NCI-H2107 treated with DMSO at 0.1 percent for 48 hours (cell line): ENCODE measurements around the gene ECM2.

Source experiments
- DNase-seq: peaks from one replicate; lab custom pipeline; 2025; ENCODE audit not compliant: unreplicated experiment; lab: John Stamatoyannopoulos, UW

Gene ECM2

DNA sequence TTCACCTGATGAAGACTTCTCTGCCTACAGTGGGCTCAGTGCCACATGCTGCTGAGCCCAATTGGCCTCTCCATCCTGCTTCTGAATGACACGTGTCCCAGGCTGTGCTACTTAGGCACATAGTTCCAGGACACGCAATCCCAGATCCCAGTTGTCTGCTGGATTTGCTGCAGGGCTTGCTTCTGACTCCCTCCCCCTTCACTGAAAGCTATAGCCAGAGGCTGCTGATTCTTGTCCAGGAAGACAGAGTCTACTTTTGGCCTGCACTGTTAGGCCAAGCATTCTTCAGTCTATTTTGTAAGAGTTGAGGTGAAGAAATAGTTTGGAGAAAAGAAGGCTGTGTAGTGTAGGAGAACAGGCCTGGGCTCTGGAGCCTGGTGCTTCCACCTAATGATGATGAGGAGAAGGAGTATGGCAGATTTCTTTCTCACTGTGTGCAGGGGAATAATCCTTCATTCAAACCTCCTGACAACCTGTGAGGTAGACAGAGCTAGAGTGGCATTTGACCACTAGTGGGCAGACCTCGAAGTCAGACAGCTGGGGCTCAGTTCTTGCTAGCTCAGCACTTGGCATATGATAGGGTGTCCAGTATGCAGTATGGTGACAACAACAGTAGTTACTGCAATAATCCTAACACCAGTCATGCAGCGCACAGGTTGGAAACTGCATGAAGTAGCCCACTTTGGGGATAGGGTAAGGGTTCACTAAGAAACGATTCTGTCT, 34.0 kb downstream of the ECM2 start:
- DNase-seq, result peak; percentile 34

- DNase-seq, result no peak
These were observed 35.1 kb downstream of the ECM2 start for GRCh38 chr9:92500725-92501124.

DNA sequence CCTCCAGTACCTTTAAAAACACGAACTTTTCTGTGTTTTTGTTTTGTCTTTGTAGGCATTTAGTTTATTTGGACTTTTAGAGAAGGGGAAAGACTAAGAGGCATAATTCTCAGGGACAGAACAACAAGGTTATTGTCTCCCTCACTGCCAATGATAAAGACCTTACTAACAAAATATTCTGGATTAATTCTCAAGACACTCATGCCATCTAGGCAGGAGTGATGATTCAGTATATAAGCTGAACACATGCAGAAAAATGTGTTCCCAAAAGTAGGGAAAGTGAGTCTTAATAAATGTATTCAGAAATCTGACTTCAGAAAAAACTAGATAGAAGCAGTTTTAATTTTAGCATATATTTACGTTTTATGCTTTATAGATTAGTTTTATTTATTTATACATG, 36.1 kb downstream of the ECM2 start:
- no peak for DNase-seq

- DNase-seq, result no peak
These were observed 39.2 kb downstream of the ECM2 start for GRCh38 chr9:92496396-92497176.

GRCh38 chr9:92494856-92495255, 40.9 kb downstream of the ECM2 start:
- DNase-seq, result no peak

GRCh38 chr9:92493749-92494387, 41.9 kb downstream of the ECM2 start:
- DNase-seq, result no peak

- no peak for DNase-seq
These were observed 42.9 kb downstream of the ECM2 start for GRCh38 chr9:92492781-92493401.

DNA sequence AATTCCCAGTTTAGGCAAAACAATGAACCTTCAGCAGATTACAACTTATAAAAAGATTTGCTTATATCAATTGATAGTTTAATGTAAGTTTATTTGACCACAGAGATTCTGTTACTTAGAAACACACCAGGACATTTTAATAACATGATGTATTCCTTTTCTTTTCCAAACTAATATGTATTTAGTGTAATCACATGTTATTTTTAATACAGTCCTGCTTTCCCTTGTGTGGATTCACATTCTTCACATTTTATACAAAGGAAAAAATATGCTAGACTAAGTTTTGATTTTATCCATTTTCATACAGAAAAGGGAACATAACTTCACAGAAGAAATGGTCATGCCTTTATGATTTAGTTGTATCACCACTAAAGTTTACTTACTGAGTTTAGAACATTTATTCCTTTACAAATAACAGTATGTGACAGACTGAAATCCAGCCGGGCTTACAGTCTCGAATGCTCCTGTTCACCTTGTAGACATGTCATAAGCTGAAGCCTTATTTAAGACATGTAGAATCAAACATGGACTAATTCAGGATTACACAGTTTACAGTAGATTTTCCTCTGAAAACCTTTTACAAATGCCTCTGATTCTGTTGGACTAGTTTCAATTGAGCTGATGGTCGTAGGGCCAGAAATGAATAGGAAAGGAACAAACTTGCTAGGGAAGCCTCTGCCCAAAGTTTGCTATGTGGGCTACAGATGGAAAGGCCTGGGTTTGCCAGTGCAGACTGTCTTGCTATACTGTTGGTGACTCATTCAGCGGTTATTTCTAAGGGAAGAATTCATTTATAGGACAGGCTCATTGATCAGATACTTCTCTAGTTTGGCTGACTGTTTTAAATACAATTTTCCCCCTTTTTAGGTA, 46.9 kb downstream of the ECM2 start:
- DNase-seq, result no peak

DNA sequence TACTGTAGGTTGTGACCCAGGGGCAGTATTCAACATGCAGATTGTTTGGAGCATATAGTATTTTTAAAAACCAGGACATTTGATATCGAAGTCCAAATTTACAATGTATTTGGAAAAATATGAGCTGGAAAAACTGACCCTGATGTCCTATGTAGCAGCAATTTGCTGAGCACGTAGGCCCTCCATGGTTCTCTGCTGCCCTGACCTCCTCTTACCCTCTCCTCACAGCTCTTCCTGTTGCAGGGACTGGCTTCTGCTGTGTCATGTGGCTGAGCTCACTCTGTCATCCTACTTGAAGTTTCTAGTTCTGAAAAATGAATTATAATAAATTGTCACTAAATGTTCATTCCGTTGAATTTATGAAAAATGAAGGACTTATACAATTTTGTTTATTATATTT, 49.4 kb downstream of the ECM2 start:
- no peak for DNase-seq

DNA sequence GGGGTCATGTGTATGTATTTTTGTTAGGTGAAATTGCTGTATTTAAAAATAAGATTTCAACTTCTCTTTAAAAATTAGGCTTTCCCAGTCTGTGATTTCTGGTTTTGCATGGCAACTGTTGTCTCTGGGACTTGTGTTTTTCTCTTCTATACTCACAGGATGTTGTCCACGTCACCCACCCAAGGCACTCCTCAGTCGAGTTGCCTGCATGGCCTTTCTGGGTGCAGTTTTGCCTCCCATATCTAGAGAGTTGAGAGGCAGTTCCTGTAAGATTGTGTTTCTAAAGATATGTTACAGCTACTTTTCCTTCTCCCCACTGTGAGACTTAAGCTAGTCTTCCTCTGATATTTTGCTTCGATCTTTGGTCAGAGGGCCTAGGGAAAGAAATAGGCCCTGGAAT, 51.2 kb downstream of the ECM2 start:
- no peak for DNase-seq

- no peak for DNase-seq
These were observed 51.9 kb downstream of the ECM2 start for GRCh38 chr9:92483627-92484545.

DNA sequence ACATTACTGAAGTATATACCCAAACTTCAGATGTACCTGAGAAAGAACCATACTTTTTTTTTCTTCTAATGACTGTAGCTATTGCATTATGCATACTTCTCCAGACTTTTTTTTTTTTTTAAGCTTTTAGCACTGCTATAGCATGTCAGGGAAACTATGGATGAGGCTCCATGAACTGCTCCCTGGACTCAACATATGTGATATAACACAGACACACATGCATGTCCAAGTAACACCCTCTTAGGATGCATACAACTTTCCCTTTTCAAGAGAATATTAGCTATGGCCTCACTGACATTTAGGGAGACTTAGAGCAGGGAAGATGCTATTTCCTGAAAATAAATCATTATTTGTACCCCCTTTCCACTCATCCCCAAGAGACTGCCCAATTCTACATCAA, 53.0 kb downstream of the ECM2 start:
- DNase-seq, result no peak

GRCh38 chr9:92482329-92482728, 53.5 kb downstream of the ECM2 start, which contains the start of gene ASPN:
ASPN (minus strand) TSS chr9:92482506.
- DNase-seq, result no peak

DNA sequence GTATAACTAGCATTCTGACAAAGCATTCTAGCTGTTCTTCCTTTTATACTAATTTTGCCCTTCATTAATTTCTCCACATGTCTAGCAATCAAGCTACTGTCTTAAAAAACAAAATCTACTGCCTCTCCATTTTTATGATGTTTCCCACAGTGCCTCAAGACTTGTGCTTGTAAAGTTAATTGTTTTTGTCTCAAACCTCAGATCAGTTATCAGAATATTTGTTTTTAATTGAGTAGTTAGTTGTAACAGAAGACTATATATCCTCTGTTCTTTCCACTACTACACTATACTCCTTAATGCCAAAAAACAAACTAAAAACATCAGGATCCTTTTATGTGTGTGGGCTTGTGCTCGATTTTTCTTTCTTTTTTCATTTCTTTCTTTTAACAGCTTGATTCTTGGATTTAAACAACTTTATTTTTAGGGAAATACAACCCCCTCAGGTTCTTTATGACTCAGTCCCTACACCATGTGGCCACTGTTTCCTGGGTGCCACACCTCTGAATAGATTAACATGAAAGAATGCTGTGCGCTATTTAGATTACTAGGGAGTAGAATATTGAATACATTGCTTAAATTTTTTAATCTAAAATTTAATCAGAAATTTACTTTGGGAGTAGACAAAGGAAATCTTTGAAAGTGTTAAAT, 54.7 kb downstream of the ECM2 start:
- DNase-seq, result no peak

DNA sequence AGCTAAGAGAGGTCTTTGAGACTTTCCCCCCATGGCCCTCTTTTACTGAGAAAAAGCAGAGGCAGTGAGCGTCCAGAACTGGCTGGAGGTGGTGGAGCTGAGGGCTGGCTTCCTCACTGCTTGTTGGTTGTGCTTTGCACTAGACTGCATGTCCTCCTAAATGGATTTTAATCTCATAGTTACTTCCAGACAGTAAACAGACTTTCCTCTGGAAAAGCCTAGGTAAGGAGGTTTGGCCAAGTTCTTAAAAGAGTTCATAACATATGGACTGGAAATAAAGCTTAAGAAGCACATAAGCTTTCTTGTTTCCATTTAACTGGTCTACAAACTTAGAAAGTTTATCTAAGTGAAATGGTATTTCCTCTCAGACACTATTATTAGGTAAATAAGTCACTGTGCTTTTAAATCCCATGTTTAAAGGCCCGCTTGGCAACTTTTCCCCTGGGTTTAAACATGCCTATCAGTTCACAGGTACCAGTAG, 55.5 kb downstream of the ECM2 start:
- no peak for DNase-seq

- no peak for DNase-seq
These were observed 56.4 kb downstream of the ECM2 start for GRCh38 chr9:92479346-92479745.

GRCh38 chr9:92478783-92479182, 57.0 kb downstream of the ECM2 start:
- no peak for DNase-seq

DNA sequence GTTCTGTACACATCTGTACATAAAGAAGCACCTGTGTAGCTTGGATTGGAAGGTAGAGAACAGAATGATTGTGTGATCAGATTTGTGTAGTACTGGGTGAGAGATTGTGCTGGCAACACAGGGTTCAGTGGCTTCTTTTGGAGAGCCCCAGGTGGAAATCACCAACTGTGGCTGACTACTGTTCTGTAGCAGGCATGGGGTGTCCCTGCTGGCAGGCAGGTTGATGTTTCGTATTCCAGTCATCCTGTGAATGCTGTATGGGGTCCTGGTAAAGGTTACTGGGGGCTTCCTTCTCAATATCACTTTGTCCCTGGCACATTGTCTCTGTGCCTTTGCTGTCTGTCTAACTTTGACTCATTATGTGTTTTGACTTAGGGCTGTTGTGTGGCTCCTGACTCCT, 58.8 kb downstream of the ECM2 start:
- DNase-seq, result no peak

GRCh38 chr9:92474587-92474986, 61.2 kb downstream of the ECM2 start:
- DNase-seq, result no peak
